GM12878 (cell line): ENCODE data around the gene DUSP15. TPM values are rescaled to one million over a fixed set of nuclear protein-coding genes. Genes with fewer than 3 reads are reported as not detected.

Experiments
- ATF2 ChIP-seq: IDR thresholded peaks from 2 replicates; pipeline ENCODE4 v1.6.1; 2012; ENCODE audit warnings: low read length, inconsistent platforms
- FOS ChIP-seq: IDR thresholded peaks from 3 replicates; pipeline ENCODE4 v1.6.1; 2011; ENCODE audit warnings: borderline replicate concordance; ENCODE audit not compliant: insufficient read length; ENCODE audit errors: extremely low read depth
- MXI1 ChIP-seq: fragments of 150-350 bp; IDR thresholded peaks from 2 replicates; pipeline ENCODE4 v1.6.1; 2011; ENCODE audit warnings: low read depth, mild to moderate bottlenecking, inconsistent platforms, low read length, improper control_type of control experiment
- PBX3 ChIP-seq: IDR thresholded peaks from 2 replicates; pipeline ENCODE4 v1.6.1; 2011; ENCODE audit warnings: mild to moderate bottlenecking, low read depth, low read length, moderate library complexity; ENCODE audit not compliant: insufficient replicate concordance
- RAD51 ChIP-seq: fragments of 450-650 bp; IDR thresholded peaks from 2 replicates; pipeline ENCODE4 v1.6.1; 2016; ENCODE audit warnings: moderate library complexity, mild to moderate bottlenecking, inconsistent platforms
- RFX5 ChIP-seq: IDR thresholded peaks from 2 replicates; pipeline ENCODE4 v1.6.1; 2011; ENCODE audit warnings: low read depth, low read length, improper control_type of control experiment
- SIN3A ChIP-seq: IDR thresholded peaks from 2 replicates; pipeline ENCODE4 v1.6.1; 2012; ENCODE audit warnings: low read depth, low read length, improper control_type of control experiment
- SKIL ChIP-seq: fragments of 450-650 bp; IDR thresholded peaks from 2 replicates; pipeline ENCODE4 v1.6.1; 2017; ENCODE audit warnings: mild to moderate bottlenecking, low read depth, inconsistent platforms; ENCODE audit not compliant: poor library complexity, severe bottlenecking
- ZNF217 ChIP-seq: fragments of 450-650 bp; IDR thresholded peaks from 2 replicates; pipeline ENCODE4 v1.6.1; 2017; ENCODE audit warnings: antibody characterized with exemption, mild to moderate bottlenecking
- polyA plus RNA-seq, 11 experiments: library from polyadenylated mRNA; depleted of rRNA in 4 of 11; unstranded in 6 of 11; stranded (reverse) in 5 of 11; fragments of >200 nt; fragmentation: Nextera tagmentation in 4 of 11; fragmentation: Illumina TruSeq in 1 of 11; extraction: Ambion mirVana in 4 of 11; extraction: Trizol in 1 of 11; gene quantifications; 1 replicate in 1 of 11; 2 replicates in 10 of 11; pipeline versions ENCODE4 v1.2.1 to v1.2.3, GENCODE V29; 2011 to 2016; ENCODE audit warnings: inconsistent platforms in 2 of 11, missing spikeins in 2 of 11, low read depth in 1 of 11
- total RNA-seq, 4 experiments: library from RNA; depleted of rRNA in 3 of 4; stranded (reverse); fragments of >200 nt in 3 of 4; fragmentation: Illumina TruSeq in 1 of 4; extraction: Trizol in 1 of 4; gene quantifications; 2 replicates each; pipeline versions ENCODE4 v1.2.1 to v1.2.3, GENCODE V29; 2013 to 2021

The DUSP15 gene
- total and polyA plus RNA-seq, 10 of the 15 experiments (the other 5 are each of a cell fraction or from before 2014, with no cell fraction given) = 0.06 to 2.5 (median 0.67) TPM; not detected in 1

GRCh38 chr20:31901615-31902014 lies 31.3 kb upstream of the DUSP15 start (continued):
- TF ChIP-seq SKIL = no peak
- TF ChIP-seq FOS = no peak
- TF ChIP-seq ATF2 = no peak
- TF ChIP-seq RAD51 = no peak
- no peak for TF ChIP-seq MXI1
- no peak for TF ChIP-seq SIN3A
- no peak for TF ChIP-seq PBX3
- TF ChIP-seq ZNF217 = no peak
- no peak for TF ChIP-seq RFX5
